ENCODE measurements around the gene MCTP1.
"Not testable (repeated sequence)": the region's sequence is repeated elsewhere in the genome, so short reads cannot be mapped to it uniquely, and the experiment has no call there.

The MCTP1 gene

GRCh38 chr5:95149387-95149786 lies 135.5 kb downstream of the MCTP1 start:
- no peak for TF ChIP-seq CTCF (IDR thresholded peaks at IDR 0.05)
- TF ChIP-seq ZFX (IDR thresholded peaks at IDR 0.05; ENCODE audit: borderline replicate concordance): no peak
- no peak overlapping the region for H3K27ac ChIP-seq

DNA sequence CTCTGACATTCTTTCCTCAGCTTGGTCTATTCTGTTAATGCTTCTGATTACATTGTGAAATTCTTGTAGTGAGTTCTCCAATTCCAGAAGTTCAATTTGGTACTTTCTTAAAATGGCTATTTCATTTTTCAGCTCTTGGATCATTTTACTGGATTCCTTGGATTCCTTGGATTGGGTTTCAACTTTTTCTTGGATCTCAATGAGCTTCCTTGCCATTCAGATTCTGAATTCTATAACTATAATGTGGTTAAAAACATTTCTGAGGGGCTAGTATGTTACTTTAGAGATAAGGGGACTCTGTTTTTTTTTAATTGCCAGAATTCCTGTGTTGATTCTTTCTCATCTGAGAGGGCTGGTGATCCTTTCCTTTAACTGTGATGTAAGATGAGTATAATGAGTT lies 136.4 kb downstream of the MCTP1 start:
- TF ChIP-seq CTCF (IDR thresholded peaks at IDR 0.05) (no peak), ZFX (IDR thresholded peaks at IDR 0.05; ENCODE audit: borderline replicate concordance) (no peak)
- no peak overlapping the region for H3K27ac ChIP-seq

DNA sequence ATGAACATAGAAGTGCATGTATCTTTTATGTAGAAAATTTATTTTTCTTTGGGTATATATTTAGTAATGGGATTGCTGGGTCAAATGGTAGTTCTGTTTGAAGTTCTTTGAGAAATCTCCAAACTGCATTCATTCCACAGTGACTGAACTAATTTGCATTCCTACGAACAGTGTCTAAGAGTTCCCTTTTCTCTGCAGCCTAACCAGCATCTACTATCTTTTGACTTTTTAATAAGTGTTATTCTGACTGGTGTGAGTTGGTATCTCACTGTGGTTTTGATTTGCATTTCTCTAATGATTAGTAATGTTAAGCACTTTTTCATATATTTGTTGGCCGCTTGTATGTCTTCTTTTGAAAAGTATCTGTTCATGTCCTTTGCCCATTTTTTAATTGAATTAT lies 141.0 kb downstream of the MCTP1 start:
- not testable (repeated sequence) for H3K27ac ChIP-seq

DNA sequence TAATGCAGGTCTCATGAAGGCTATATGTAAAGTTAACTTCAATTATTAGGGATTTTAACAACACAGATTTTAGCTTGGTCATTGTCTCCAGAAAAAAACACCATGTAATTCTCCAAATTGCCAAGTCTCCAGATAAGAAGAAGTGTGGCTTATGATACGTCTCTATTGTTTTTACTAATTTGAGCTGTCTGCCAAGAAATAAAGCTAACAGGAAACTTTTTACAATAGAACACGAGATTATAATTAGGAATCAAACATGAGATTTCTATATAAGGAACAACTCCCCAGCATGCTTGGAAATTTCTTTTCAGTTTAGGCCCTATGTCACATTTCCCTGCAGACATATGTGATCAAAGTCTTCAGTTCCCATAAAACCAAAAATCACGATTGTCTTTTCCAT lies 142.7 kb downstream of the MCTP1 start:
- H3K27ac ChIP-seq: no peak overlapping the region
- no peak for TF ChIP-seq ZFX (IDR thresholded peaks at IDR 0.05; ENCODE audit: borderline replicate concordance)

GRCh38 chr5:95141141-95141540 lies 143.8 kb downstream of the MCTP1 start:
- TF ChIP-seq CTCF (IDR thresholded peaks at IDR 0.05): no peak
- TF ChIP-seq ZFX (IDR thresholded peaks at IDR 0.05; ENCODE audit: borderline replicate concordance): no peak
- no peak overlapping the region for H3K27ac ChIP-seq

GRCh38 chr5:95134326-95134725 lies 150.6 kb downstream of the MCTP1 start:
- H3K27ac ChIP-seq: no peak overlapping the region
- no peak for TF ChIP-seq ZFX (IDR thresholded peaks at IDR 0.05; ENCODE audit: borderline replicate concordance)
- no peak for TF ChIP-seq CTCF (IDR thresholded peaks at IDR 0.05)

- TF ChIP-seq ZFX (IDR thresholded peaks at IDR 0.05; ENCODE audit: borderline replicate concordance) (no peak), CTCF (IDR thresholded peaks at IDR 0.05) (no peak)
- no peak overlapping the region for H3K27ac ChIP-seq
Measured at GRCh38 chr5:95132096-95132495, 152.8 kb downstream of the MCTP1 start.

DNA sequence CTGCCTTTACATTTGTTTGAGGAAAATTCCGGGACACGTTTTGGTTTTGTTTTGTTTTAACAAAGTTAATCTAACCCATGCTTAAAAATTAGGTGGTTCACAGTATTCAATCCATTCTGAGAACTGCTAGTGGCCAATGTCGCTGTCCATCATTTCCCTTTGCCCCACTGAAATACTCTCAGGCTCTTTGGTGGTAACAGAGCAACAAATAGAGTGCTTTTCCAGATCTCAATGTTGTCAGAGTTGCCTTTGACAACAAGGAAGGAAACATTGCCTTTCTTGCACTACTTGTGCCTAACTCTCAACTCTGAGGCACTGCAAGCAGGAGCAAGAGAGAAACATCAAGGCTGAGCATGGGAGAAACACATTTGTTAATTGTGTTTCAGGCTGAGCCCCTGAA lies 154.0 kb downstream of the MCTP1 start:
- no peak overlapping the region for H3K27ac ChIP-seq
- TF ChIP-seq ZFX (IDR thresholded peaks at IDR 0.05; ENCODE audit: borderline replicate concordance): no peak
- TF ChIP-seq CTCF (IDR thresholded peaks at IDR 0.05): no peak
